Neutrophil (primary cell): ENCODE results near the gene CNOT6L.
"Not testable (repeated sequence)": the region's sequence is repeated elsewhere in the genome, so short reads cannot be mapped to it uniquely, and the experiment has no call there.

Source experiments
- H3K27ac ChIP-seq: fragments of 200-600 bp; sonication (generic); 2 replicates; pipeline ENCODE4 v1.5.1; 2016; ENCODE audit warnings: mild to moderate bottlenecking, moderate library complexity
- H3K27me3 ChIP-seq: fragments of 200-600 bp; sonication (generic); 2 replicates; pipeline ENCODE4 v1.6.0; 2016; ENCODE audit warnings: mild to moderate bottlenecking
- H3K36me3 ChIP-seq: fragments of 200-600 bp; sonication (generic); 2 replicates; pipeline ENCODE4 v1.5.1; 2017
- H3K4me1 ChIP-seq, 2 experiments: fragments of 200-600 bp in 1 of 2; sonication (generic) in 1 of 2; 1 replicate in 1 of 2; 2 replicates in 1 of 2; pipeline versions ENCODE4 v1.5.1 to v1.6.1; 2013 to 2016; ENCODE audit warnings: low read depth in 1 of 2, low read length in 1 of 2, mild to moderate bottlenecking in 1 of 2, moderate library complexity in 1 of 2; ENCODE audit not compliant: control insufficient read depth in 1 of 2, insufficient read depth in 1 of 2
- H3K4me3 ChIP-seq, 2 experiments: fragments of 200-600 bp in 1 of 2; sonication (generic) in 1 of 2; 1 replicate in 1 of 2; 2 replicates in 1 of 2; pipeline ENCODE4 v1.5.1; 2013 to 2016; ENCODE audit warnings: low read depth in 1 of 2, low read length in 1 of 2, mild to moderate bottlenecking in 1 of 2, moderate library complexity in 1 of 2
- H3K9me3 ChIP-seq: fragments of 200-600 bp; sonication (generic); 2 replicates; pipeline ENCODE4 v1.5.1; 2016
- CTCF ChIP-seq: fragments of 200-600 bp; sonication (generic); IDR thresholded peaks from 2 replicates; pipeline ENCODE4 v1.5.1; 2016; ENCODE audit warnings: antibody characterized with exemption

CNOT6L gene

DNA sequence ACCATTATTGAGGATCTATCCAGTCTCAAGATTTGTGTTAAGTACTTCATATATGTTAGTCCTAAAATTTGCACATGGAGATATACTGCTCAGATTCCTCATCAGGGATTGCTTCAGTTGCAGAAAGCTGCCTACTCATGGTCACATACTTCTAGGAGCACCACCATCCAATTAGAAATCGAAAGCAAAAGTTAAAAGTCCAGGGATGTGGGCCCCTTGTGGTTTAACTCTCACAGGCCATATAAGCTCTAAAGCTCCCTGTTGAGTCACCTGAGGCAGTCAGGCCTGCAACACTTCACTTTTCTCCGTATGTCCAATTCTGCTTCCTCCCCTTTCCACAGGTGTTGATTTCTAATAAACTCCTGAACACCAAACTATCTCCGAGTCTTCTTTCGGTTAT, 84.2 kb downstream of the CNOT6L start:
- no peak for TF ChIP-seq CTCF
- H3K36me3 ChIP-seq: peaks cover 27% of the 10 kb centered on the region
- no peaks in the 10 kb centered on the region for H3K9me3 ChIP-seq
- no peaks in the 10 kb centered on the region for H3K27me3 ChIP-seq
- no peak overlapping the region for H3K4me3 ChIP-seq
- peak overlapping the region; percentile 73 for H3K27ac ChIP-seq
- H3K4me1 ChIP-seq: peaks cover 11 to 25% of the 10 kb centered on the region in 2 experiments

DNA sequence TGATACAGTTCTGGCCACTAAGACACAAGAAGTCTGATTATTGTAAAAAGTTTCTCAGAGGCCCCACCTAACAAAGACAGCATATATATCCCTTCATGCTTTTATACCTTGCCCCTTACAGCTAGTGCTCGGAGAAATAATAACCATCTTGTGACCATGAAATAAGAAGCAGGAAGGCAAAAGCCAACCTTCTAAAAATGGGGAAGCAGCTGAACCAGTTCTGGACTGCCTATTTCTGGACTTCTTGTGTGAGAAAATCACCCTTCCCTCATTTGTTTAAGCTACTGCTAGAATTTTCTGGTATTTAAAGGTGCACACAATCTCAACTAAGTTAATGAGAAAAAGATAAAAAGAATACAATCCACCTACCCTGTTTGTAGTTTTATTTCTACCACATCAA, 87.5 kb downstream of the CNOT6L start:
- no peak overlapping the region for H3K4me3 ChIP-seq
- no peak for TF ChIP-seq CTCF
- peaks cover 11 to 25% of the 10 kb centered on the region in 2 experiments for H3K4me1 ChIP-seq
- peaks cover 32% of the 10 kb centered on the region for H3K36me3 ChIP-seq
- no peaks in the 10 kb centered on the region for H3K27me3 ChIP-seq
- H3K27ac ChIP-seq: peak overlapping the region; percentile 59
- no peaks in the 10 kb centered on the region for H3K9me3 ChIP-seq

DNA sequence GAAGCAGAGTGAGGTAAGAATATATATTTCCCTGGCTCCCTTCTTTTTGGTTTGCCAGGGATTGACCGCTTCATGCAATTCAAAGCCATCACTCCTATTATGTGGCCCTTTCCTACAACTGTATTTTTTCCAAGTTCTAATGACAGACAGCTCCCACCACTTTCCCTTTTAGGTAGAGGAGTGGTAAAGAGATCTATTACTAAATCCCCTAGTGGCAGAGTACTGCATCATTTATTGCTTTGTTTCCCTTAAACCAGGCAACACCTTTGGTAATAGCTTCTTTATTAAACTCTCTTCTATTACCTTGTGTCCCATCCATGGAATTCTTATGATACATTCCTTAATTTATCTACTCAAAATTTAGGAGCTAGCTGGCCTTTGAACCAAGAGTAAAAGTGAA, 90.7 kb downstream of the CNOT6L start:
- no peak overlapping the region for H3K27ac ChIP-seq
- TF ChIP-seq CTCF: no peak

GRCh38 chr4:77721073-77721472, 98.1 kb downstream of the CNOT6L start:
- H3K9me3 ChIP-seq: no peaks in the 10 kb centered on the region
- no peaks in the 10 kb centered on the region for H3K27me3 ChIP-seq
- no peak for TF ChIP-seq CTCF
- no peaks in the 10 kb centered on the region for H3K4me1 ChIP-seq
- no peak overlapping the region for H3K4me3 ChIP-seq
- H3K36me3 ChIP-seq: peaks cover 59% of the 10 kb centered on the region
- no peak overlapping the region for H3K27ac ChIP-seq

More for the DNA sequence above, 90.7 kb downstream of the CNOT6L start:
- Histone ChIP-seq H3K27me3 (no peaks in the 10 kb centered on the region), H3K36me3 (peaks cover 48% of the 10 kb centered on the region), H3K4me1 (peaks cover 3 to 13% of the 10 kb centered on the region in 2 experiments), H3K4me3 (no peak overlapping the region), H3K9me3 (no peaks in the 10 kb centered on the region)

GRCh38 chr4:77718500-77718899, 100.7 kb downstream of the CNOT6L start:
- H3K9me3 ChIP-seq, H3K4me1 ChIP-seq, H3K4me3 ChIP-seq, H3K27me3 ChIP-seq, H3K27ac ChIP-seq: not testable (repeated sequence)
- peaks cover 49% of the 10 kb centered on the region for H3K36me3 ChIP-seq

DNA sequence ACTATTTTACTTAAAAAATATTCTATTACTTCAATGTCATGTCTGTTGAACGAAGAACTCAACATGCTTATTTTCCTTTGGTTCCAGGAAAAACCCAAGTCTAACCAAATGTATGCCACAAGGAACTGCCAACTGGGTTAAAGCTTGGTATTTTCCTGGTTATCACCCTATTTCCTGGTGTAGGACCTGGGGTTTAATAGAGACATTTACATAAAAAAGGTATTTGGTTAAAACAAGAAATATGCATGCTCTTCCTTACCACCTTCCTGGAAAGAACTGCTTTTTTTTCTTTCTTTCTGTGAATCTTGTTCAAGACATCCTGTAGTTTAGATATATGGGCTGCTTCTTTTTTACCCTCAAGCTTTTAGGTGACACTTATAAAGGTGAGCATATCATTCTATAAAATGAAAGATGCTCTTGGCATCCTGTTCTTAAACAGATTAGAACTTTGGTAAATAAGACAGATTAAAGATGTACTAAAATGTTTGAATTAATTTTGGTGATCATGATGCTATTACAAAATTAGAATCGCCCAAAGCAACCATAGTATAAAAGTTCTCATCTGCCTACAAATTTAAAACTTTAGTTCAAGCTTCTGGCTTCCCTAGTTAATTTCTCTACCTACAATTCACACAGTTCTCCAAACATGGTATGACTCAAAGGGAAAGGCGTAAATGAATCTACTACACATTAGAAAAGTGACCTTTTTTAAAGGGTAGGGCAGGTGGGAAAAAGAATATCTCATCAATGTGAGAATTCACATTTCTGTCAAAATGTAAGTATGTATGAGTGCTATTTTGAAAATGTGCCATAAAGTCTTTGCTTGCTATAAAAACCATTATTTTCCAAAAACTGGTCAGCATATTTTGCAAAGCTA, 103.5 kb downstream of the CNOT6L start:
- H3K4me3 ChIP-seq: no peak overlapping the region
- TF ChIP-seq CTCF: no peak
- H3K4me1 ChIP-seq: no peaks in the 10 kb centered on the region
- H3K9me3 ChIP-seq: no peaks in the 10 kb centered on the region
- H3K27me3 ChIP-seq: no peaks in the 10 kb centered on the region
- H3K27ac ChIP-seq: no peak overlapping the region
- peaks cover 37% of the 10 kb centered on the region for H3K36me3 ChIP-seq
